ENCODE results near the gene IL20RB.

The IL20RB gene

DNA sequence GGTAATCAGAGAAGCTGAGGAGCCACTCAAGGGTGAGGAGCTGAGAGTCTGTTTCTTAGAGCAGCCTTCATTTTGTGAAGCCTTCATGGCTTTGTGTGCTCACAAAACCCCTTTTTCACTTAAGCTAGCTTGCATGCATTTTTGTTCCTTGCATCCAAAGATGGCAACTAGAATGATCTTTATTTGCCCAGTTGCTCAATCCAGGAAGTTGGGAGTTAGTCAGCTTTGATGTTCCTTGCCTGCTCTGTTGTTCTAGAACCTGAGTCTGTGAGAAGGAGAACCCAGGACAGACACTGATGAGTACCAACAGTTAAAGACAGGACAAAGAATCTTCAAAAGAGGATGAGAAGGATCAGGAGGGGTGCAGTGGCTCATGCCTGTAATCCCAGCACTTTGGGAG lies 81.8 kb downstream of the IL20RB start:
- DNase-seq (ENCODE audit: low spot score) = no peak
- TF ChIP-seq, protein P1, sequence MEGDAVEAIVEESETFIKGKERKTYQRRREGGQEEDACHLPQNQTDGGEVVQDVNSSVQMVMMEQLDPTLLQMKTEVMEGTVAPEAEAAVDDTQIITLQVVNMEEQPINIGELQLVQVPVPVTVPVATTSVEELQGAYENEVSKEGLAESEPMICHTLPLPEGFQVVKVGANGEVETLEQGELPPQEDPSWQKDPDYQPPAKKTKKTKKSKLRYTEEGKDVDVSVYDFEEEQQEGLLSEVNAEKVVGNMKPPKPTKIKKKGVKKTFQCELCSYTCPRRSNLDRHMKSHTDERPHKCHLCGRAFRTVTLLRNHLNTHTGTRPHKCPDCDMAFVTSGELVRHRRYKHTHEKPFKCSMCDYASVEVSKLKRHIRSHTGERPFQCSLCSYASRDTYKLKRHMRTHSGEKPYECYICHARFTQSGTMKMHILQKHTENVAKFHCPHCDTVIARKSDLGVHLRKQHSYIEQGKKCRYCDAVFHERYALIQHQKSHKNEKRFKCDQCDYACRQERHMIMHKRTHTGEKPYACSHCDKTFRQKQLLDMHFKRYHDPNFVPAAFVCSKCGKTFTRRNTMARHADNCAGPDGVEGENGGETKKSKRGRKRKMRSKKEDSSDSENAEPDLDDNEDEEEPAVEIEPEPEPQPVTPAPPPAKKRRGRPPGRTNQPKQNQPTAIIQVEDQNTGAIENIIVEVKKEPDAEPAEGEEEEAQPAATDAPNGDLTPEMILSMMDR (IDR thresholded peaks at IDR 0.05; ENCODE audit: extremely low read depth, insufficient read depth, missing control alignments) = no peak
- in situ Hi-C loops (cut with MboI; ENCODE audit: low pct_unique_long_range_greater_than_20kb, low sequenced_read_pairs, unreplicated experiment) = no loop called here

DNA sequence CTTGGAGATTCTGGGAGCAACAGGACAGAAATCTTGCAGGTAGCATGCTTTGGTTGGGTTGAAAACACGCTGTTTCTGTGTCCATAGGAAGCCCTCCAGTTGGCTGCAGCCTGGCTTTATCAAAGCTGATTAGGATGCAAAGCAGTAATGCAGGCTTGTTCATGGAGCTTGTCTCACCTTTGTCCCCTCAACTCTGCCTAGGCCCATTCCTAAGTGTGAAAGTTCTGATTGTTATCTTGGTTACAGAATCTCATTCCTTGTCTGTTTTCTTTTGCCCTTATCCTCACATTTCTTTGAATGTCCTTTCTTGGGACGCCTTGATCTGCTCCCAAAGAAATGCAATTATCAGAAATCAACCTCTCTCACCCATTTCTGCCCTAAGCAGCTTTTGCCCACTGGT lies 83.5 kb downstream of the IL20RB start:
- in situ Hi-C loops (cut with MboI; ENCODE audit: low pct_unique_long_range_greater_than_20kb, low sequenced_read_pairs, unreplicated experiment) = no loop called here
- TF ChIP-seq, protein P1 (IDR thresholded peaks at IDR 0.05; ENCODE audit: extremely low read depth, insufficient read depth, missing control alignments) = no peak
- no peak for DNase-seq (ENCODE audit: low spot score)

DNA sequence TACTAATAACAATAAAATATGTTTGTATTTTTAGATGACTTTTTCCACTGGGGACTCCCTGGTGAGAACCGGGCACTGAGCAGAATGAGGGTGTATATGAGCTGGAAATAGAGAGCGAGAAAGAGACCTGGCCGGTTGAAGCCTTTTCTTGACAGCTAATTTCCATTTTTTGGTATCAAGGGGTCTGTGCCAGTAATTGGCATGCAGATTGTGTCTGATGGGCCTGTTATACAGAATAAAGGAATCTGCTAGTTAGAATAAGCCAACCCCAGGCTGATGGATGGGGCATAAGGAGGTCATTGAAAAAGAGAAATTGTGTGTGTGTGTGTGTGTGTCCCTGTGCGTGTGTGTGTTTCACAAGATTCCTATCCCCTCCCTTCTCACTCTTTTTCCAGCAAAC lies 83.9 kb downstream of the IL20RB start:
- TF ChIP-seq, protein P1 (IDR thresholded peaks at IDR 0.05; ENCODE audit: extremely low read depth, insufficient read depth, missing control alignments) = no peak
- DNase-seq (ENCODE audit: low spot score) = no peak
- in situ Hi-C loops (cut with MboI; ENCODE audit: low pct_unique_long_range_greater_than_20kb, low sequenced_read_pairs, unreplicated experiment) = no loop called here

DNA sequence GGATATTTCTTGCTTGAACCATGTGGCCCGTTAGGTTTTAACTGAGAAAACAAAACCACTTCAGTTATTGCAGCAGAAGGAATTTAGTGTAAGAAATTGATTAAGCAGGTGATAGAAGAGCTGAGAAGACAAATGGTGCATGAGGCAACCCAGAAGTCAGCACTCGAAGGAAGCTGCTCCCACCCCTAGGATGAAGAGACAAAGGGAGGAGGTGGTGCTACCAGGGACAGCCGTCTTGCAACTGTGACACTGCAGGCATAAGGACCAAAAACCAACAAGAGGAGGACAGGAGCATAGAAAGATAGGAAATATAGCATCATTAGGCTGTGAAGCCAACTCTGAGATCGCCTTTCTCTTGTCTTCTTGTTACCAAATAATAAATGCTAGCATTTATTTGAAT lies 89.0 kb downstream of the IL20RB start:
- TF ChIP-seq, protein P1 (IDR thresholded peaks at IDR 0.05; ENCODE audit: extremely low read depth, insufficient read depth, missing control alignments) = no peak
- in situ Hi-C loops (cut with MboI; ENCODE audit: low pct_unique_long_range_greater_than_20kb, low sequenced_read_pairs, unreplicated experiment) = no loop called here
- DNase-seq (ENCODE audit: low spot score) = no peak

DNA sequence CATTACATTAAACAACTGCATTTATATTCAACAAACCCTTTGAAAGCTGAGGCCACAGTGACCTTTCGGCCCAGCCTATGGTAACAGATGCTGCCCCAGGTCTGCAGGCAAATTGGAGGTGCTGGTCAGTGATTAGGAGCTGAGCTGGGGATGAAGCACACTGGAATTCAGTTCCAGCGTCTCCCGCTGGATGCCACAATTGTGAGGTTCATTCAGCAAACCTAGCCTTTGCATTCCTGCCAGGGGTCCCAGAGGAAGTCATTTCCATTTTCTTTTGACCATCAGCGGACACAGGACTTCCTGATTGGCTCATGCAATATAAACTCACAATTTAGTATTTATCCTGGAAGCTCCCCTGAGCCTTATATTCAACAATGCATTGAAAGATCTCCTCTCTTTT lies 89.5 kb downstream of the IL20RB start:
- DNase-seq (ENCODE audit: low spot score) = no peak
- TF ChIP-seq, protein P1 (IDR thresholded peaks at IDR 0.05; ENCODE audit: extremely low read depth, insufficient read depth, missing control alignments) = no peak
- in situ Hi-C loops (cut with MboI; ENCODE audit: low pct_unique_long_range_greater_than_20kb, low sequenced_read_pairs, unreplicated experiment) = no loop called here

DNA sequence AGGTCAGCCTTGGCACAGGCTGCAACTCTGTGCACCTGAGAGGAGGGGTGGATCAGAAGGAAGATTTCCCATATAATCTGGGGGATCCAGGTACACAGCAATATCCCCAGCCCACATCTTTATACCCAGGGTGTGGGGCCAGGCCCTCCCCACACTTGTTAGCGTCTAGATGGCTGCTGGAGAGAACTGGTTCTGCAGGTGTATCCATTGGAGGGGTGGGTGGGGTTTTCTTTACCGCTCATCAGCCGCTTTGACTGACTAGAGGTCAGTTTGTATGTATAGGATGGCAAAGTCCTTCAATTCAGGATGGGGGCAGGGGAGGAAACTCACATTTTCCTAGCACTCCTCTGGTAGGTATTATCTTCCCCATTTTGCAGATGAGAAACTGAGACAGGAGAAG lies 92.5 kb downstream of the IL20RB start:
- in situ Hi-C loops (cut with MboI; ENCODE audit: low pct_unique_long_range_greater_than_20kb, low sequenced_read_pairs, unreplicated experiment) = no loop called here
- TF ChIP-seq, protein P1 (IDR thresholded peaks at IDR 0.05; ENCODE audit: extremely low read depth, insufficient read depth, missing control alignments) = no peak

DNA sequence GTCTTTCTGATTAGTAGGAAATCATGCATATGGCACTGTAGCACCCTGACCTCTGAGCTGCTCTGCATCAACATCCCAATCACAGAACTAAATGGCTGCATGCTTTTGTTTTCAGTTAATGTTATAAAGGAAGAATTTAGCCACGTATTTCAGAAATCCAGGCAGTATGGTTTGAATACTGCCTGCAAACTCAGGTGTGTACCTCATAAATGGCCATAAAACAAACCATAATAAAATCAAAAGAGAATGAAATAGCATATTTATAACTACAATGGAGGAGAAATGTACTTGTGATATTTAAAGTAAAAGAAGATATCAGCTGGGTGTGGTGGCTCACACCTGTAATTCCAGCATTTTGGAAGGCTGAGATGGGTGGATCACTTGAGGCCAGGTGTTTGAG lies 94.5 kb downstream of the IL20RB start:
- TF ChIP-seq, protein P1 (IDR thresholded peaks at IDR 0.05; ENCODE audit: extremely low read depth, insufficient read depth, missing control alignments) = no peak
- in situ Hi-C loops (cut with MboI; ENCODE audit: low pct_unique_long_range_greater_than_20kb, low sequenced_read_pairs, unreplicated experiment) = no loop called here
- no peak for DNase-seq (ENCODE audit: low spot score)

More for the DNA sequence above, 92.5 kb downstream of the IL20RB start:
- no peak for DNase-seq (ENCODE audit: low spot score)

Data from GM13977 (cell line).